ENCODE measurements around the gene NKIRAS2.
A peak's percentile ranks its signal among the peaks of the same experiment; 100 is the strongest.

Gene NKIRAS2

DNA sequence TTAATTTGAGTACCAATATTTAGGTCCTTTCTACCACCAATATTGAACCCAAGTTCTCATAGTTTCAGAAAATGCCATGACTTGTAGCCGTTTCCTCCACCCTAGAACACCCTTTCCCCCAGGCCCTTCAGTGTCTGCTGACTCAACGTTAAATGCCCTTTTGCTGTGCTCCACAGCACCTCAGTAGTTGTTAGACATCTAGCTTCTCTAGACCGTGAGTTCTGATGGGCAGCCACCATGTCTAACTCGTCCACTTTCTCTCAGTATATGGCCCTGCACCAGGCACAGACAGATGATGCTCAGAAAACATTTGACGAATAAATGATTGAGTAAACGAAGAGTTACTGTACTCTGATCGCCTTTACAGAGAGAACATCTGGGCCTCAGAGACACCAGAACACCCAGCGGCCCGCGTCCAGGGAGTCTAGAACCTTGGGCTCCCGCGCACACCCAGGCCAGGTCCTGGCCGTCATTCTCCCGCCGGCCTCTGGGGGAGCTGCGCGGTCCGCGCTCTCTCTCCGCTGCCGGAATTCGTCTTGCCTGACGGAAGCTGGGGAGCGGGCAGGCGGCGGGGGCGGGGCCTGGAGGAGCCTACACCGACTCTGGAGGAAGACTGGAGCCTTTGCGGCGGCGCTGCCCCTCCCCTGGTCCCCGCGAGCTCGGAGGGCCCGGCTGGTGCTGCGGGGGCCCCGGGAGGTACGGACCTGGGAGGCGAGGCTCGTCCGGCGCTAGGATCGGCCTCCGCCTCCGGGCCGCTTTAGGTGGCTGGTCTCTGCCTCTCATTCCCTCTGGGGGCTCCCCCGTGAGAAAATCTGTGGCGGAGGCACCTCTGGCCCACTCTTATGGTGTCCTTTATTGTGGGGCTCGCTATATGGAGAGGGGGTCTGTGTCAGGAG lies at the start of gene NKIRAS2:
Gene NKIRAS2, plus strand, starts transcription at position 582 of the 896 bp plus-strand sequence. CDS start 1,488 bp downstream, outside the sequence.
- DNase-seq (ENCODE audit: low read depth) = peak; percentile 71
- H3K4me3 ChIP-seq (ENCODE audit: low read depth, low read length) = peak within 1 kb of the TSS; percentile 80
- in situ Hi-C loops (cut with HindIII; ENCODE audit: low sequenced_read_pairs) = no loop called here
- peak; percentile 86 for TF ChIP-seq CTCF (IDR thresholded peaks at IDR 0.05; ENCODE audit: low read depth, low read length, missing control alignments)

DNA sequence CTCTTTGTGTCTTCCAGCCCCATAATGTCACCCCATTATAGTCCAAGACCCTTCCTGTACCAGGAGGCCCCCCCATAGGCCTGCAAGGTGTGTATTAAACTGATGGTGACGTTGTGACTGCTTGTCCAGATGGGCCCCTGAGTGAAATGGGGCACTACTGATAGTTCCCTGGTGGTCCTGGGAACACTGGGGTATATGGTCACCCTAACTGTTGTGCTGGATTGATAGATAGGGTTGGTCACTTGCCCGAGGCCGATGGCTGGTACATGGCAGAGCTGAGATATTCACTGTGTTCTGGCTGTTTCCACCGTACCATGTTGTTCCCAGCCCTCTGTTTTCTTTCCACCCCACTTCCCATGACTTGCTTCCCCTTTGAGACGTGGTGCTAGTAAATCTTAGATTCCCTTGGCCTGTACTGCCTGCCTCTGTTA lies 49.0 kb upstream of the NKIRAS2 start:
- no peak overlapping the region for H3K4me3 ChIP-seq (ENCODE audit: low read depth, low read length)
- in situ Hi-C loops (cut with HindIII; ENCODE audit: low sequenced_read_pairs) = loop anchor here (25.0 kb wide), 1 partner anchor 234 kb away; the partner anchor contains the start of gene HAP1
- TF ChIP-seq CTCF (IDR thresholded peaks at IDR 0.05; ENCODE audit: low read depth, low read length, missing control alignments) = no peak
- no peak for DNase-seq (ENCODE audit: low read depth)

DNA sequence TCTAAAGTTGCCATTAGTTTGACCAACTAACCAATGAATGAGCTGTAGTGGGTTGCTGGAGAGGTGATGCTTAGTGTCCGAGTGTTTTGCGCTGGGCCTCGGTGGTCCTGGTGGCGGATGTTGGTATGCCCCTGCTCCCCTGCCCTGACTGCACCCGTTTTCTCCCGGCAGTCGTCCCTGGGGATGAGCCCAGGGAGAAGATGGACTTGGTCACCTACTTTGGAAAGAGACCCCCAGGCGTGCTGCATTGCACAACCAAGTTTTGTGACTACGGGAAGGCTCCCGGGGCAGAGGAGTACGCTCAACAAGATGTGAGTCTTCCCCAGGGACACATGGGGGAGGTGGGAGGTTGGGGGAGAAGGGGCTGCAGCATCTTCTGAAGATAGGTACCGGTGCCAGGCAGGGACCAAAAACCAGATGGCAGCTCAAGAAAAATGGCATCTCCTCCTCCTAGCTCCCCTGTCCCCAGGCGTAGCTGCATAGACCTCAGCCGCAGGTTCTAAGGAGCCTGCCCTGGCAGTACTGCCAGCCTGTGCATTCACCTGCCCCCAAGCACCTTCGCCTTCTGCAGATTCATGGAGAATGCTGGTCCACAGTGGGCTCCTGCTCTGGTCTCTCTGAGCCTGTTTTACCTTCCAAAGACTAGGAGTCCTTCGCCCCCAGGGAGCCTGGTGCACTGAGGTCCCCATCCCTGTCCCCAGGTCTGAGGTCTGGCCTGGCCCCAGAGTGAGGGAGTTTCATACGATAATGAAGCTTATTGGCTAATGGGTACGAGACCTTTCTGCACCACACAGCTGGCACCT lies 48.0 kb upstream of the NKIRAS2 start:
- no peak overlapping the region for H3K4me3 ChIP-seq (ENCODE audit: low read depth, low read length)
- TF ChIP-seq CTCF (IDR thresholded peaks at IDR 0.05; ENCODE audit: low read depth, low read length, missing control alignments) = no peak
- in situ Hi-C loops (cut with HindIII; ENCODE audit: low sequenced_read_pairs) = loop anchor here (25.0 kb wide), 1 partner anchor 235 kb away; the partner anchor contains the start of gene HAP1
- no peak for DNase-seq (ENCODE audit: low read depth)

DNA sequence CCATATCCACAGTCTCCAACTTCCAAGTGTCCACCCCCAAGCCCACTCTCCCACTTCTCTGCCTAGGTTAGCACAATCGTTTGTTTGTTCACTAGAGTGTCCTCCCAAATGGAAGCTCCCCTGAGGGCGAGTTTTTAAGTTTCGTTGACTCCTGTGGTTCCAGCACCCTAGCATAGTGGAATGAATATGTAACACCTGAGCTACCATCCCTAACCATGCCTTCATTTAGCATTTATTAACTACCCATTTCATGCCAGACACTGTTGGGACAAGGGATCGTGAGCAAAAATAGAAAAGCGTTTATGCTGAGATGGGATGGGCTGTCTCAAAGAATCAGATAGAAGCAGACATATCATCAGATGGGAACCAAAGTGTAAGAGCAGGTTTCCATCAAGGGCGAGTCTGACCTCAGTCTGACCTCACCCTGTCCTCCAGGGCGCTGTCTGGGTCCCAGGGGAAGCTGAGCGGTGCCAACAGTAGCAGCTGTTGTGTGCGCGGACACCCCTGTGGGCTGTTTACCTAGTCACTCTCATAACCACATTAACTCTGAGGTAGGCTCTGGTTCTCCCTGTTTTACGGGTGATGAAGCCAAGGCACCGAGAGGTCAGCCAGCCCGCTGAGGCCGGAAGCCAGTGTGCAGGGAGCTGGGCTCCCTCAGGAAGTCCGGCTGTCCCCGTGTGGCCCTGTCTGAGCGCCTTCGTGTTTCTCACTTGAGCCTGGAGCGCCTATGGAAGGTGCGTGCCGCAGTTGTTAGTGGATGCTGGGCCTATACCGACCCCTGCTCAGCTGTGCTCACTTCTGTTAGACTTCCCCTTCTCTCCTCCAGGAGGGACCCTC lies 47.1 kb upstream of the NKIRAS2 start:
- in situ Hi-C loops (cut with HindIII; ENCODE audit: low sequenced_read_pairs) = loop anchor here (25.0 kb wide), 1 partner anchor 235 kb away; the partner anchor contains the start of gene HAP1
- H3K4me3 ChIP-seq (ENCODE audit: low read depth, low read length) = no peak overlapping the region
- no peak for TF ChIP-seq CTCF (IDR thresholded peaks at IDR 0.05; ENCODE audit: low read depth, low read length, missing control alignments)
- no peak for DNase-seq (ENCODE audit: low read depth)

GRCh38 chr17:41973408-41973811 lies 46.5 kb upstream of the NKIRAS2 start:
- in situ Hi-C loops (cut with HindIII; ENCODE audit: low sequenced_read_pairs) = loop anchor here (25.0 kb wide), 1 partner anchor 236 kb away; the partner anchor contains the start of gene HAP1
- no peak for TF ChIP-seq CTCF (IDR thresholded peaks at IDR 0.05; ENCODE audit: low read depth, low read length, missing control alignments)
- DNase-seq (ENCODE audit: low read depth) = no peak
- no peak overlapping the region for H3K4me3 ChIP-seq (ENCODE audit: low read depth, low read length)
